ENCODE data around the gene ITGB2.

Gene ITGB2

GRCh38 chr21:44892536-44893277 is 28.0 kb downstream of the ITGB2 start:
- Histone ChIP-seq H3K4me1 (ENCODE audit: low read depth, poor library complexity, severe bottlenecking) (no peaks in the 10 kb centered on the region), H2AFZ (ENCODE audit: low read depth) (no peak overlapping the region), H3K36me3 (ENCODE audit: insufficient read depth) (no peaks in the 10 kb centered on the region), H3K4me2 (no peak overlapping the region), H3K9ac (no peak overlapping the region), H3K27me3 (ENCODE audit: insufficient read depth, low read depth) (peaks cover 87% of the 10 kb centered on the region), H3K4me3 (IDR thresholded peaks at IDR 0.05; ENCODE audit: insufficient read depth, low read depth, low read length) (no peak overlapping the region), H3K79me2 (ENCODE audit: insufficient read depth, low read depth) (no peaks in the 10 kb centered on the region), H3K27ac (no peak overlapping the region), H4K20me1 (ENCODE audit: insufficient read depth) (no peaks in the 10 kb centered on the region)
- peak; percentile 85 for TF ChIP-seq CTCF (conservative IDR thresholded peaks at IDR 0.05; ENCODE audit: low read depth, low read length)

- H3K27me3 ChIP-seq (ENCODE audit: insufficient read depth, low read depth): peaks cover 87% of the 10 kb centered on the region
- no peak for TF ChIP-seq CTCF (conservative IDR thresholded peaks at IDR 0.05; ENCODE audit: low read depth, low read length)
These were observed 28.6 kb downstream of the ITGB2 start for GRCh38 chr21:44892095-44892494.

GRCh38 chr21:44891631-44892031 is 29.1 kb downstream of the ITGB2 start:
- Histone ChIP-seq H3K4me3 (IDR thresholded peaks at IDR 0.05; ENCODE audit: insufficient read depth, low read depth, low read length) (no peak overlapping the region), H3K4me1 (ENCODE audit: low read depth, poor library complexity, severe bottlenecking) (no peaks in the 10 kb centered on the region), H3K36me3 (ENCODE audit: insufficient read depth) (no peaks in the 10 kb centered on the region), H3K27me3 (ENCODE audit: insufficient read depth, low read depth) (peaks cover 87% of the 10 kb centered on the region), H3K27ac (no peak overlapping the region), H3K4me2 (no peak overlapping the region), H3K9ac (no peak overlapping the region), H2AFZ (ENCODE audit: low read depth) (no peak overlapping the region), H3K79me2 (ENCODE audit: insufficient read depth, low read depth) (no peaks in the 10 kb centered on the region), H4K20me1 (ENCODE audit: insufficient read depth) (no peaks in the 10 kb centered on the region)
- no peak for TF ChIP-seq CTCF (conservative IDR thresholded peaks at IDR 0.05; ENCODE audit: low read depth, low read length)

More at GRCh38 chr21:44892095-44892494, 28.6 kb downstream of the ITGB2 start:
- Histone ChIP-seq H3K36me3 (ENCODE audit: insufficient read depth) (no peaks in the 10 kb centered on the region), H3K9ac (no peak overlapping the region), H3K4me2 (no peak overlapping the region), H3K27ac (no peak overlapping the region), H3K4me3 (IDR thresholded peaks at IDR 0.05; ENCODE audit: insufficient read depth, low read depth, low read length) (no peak overlapping the region), H3K79me2 (ENCODE audit: insufficient read depth, low read depth) (no peaks in the 10 kb centered on the region), H2AFZ (ENCODE audit: low read depth) (no peak overlapping the region), H3K4me1 (ENCODE audit: low read depth, poor library complexity, severe bottlenecking) (no peaks in the 10 kb centered on the region), H4K20me1 (ENCODE audit: insufficient read depth) (no peaks in the 10 kb centered on the region)

GRCh38 chr21:44890961-44891541 is 29.6 kb downstream of the ITGB2 start:
- Histone ChIP-seq H3K9ac (no peak overlapping the region), H2AFZ (ENCODE audit: low read depth) (no peak overlapping the region), H3K4me2 (no peak overlapping the region), H3K36me3 (ENCODE audit: insufficient read depth) (no peaks in the 10 kb centered on the region), H3K27ac (no peak overlapping the region), H3K4me3 (IDR thresholded peaks at IDR 0.05; ENCODE audit: insufficient read depth, low read depth, low read length) (no peak overlapping the region), H3K27me3 (ENCODE audit: insufficient read depth, low read depth) (peaks cover 87% of the 10 kb centered on the region), H3K79me2 (ENCODE audit: insufficient read depth, low read depth) (no peaks in the 10 kb centered on the region), H4K20me1 (ENCODE audit: insufficient read depth) (no peaks in the 10 kb centered on the region), H3K4me1 (ENCODE audit: low read depth, poor library complexity, severe bottlenecking) (no peaks in the 10 kb centered on the region)
- TF ChIP-seq CTCF (conservative IDR thresholded peaks at IDR 0.05; ENCODE audit: low read depth, low read length): no peak

Measured in KMS-11 (cell line).